NCI-H2081 treated with DMSO at 0.1 percent for 48 hours (cell line): ENCODE data around the gene ZNF662.
"Not testable (repeated sequence)": the region's sequence is repeated elsewhere in the genome, so short reads cannot be mapped to it uniquely, and the experiment has no call there.

ENCODE experiments used
- DNase-seq: peaks from one replicate; lab custom pipeline; 2025; lab: John Stamatoyannopoulos, UW

Gene ZNF662

DNA sequence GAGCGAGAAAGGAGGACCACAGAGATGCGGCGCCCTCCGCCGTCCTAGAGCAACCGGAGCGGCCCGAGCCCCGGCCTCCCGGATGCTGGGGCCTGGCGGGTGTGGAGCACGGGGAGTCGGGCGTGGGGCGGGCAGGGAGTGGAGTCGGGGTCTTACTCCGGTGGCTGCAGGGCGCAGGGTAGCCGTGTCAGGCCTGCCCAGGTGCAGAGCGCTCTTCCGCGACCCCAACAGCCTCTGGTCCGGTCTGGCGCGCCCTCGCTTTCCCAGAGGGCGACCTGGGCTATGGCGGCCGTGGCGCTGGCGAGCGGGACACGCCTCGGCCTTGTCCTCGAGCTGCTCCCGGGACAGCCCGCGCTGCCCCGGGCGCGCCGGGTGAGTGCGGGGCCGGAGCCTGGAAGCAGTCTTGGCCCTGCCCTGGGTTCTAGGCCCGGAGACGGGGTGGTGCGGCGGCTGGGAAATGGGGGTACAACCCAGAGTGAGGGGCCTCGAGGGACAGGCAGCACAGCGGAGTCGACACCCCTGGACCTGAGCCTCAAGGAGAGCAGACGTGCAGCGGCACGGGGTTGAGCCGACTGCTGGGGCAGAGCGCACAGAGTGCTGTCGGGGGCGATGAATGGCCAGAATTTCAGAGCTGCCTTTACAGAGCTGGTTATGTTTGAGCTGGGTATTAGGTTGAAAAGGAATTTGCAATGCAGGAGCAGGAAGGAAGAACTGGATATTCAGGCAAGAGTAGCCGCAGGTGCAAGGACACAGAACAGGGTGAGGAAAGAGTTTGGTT, at the start of gene ZNF662:
Gene ZNF662, plus strand, starts transcription at position 73 of the 778 bp plus-strand sequence. CDS start 1,973 bp downstream, outside the sequence.
- DNase-seq: no peak

DNA sequence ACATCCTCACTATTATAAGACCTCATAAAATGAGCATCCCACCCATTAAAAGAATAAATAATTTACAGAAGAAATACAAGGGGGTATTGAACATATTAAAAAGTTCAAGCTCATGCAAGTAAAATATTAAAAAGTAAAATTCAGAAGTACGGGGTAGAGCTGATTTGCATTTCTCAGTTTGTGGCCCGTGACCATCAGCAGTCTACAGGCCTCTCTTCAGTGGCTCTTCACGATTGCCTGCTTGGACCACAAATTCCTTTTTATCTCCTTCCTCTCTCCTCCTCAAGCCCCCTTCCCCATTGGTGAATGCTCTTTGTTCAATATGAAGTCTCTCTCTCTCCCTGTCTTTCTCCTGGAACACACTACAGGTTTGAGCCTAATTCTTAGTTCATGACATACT, 49.4 kb upstream of the ZNF662 start:
- no peak for DNase-seq

DNA sequence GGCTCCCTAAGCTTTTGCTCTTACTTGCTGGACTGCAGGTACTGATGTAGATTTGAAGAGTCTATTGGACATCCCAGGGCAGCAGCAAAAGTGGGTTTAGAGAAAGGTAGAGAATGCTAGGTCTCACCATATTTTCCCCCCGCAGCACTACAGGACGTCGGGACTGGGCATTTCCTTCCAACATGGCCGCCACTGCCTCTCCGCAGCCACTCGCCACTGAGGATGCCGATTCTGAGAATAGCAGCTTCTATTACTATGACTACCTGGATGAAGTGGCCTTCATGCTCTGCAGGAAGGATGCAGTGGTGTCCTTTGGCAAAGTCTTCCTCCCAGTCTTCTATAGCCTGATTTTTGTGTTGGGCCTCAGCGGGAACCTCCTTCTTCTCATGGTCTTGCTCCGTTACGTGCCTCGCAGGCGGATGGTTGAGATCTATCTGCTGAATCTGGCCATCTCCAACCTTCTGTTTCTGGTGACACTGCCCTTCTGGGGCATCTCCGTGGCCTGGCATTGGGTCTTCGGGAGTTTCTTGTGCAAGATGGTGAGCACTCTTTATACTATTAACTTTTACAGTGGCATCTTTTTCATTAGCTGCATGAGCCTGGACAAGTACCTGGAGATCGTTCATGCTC, 41.5 kb upstream of the ZNF662 start:
- DNase-seq: no peak

DNA sequence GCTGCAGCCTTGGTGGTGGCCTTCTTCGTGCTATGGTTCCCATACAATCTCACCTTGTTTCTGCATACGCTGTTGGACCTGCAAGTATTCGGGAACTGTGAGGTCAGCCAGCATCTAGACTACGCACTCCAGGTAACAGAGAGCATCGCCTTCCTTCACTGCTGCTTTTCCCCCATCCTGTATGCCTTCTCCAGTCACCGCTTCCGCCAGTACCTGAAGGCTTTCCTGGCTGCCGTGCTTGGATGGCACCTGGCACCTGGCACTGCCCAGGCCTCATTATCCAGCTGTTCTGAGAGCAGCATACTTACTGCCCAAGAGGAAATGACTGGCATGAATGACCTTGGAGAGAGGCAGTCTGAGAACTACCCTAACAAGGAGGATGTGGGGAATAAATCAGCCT, 40.7 kb upstream of the ZNF662 start:
- DNase-seq: no peak

DNA sequence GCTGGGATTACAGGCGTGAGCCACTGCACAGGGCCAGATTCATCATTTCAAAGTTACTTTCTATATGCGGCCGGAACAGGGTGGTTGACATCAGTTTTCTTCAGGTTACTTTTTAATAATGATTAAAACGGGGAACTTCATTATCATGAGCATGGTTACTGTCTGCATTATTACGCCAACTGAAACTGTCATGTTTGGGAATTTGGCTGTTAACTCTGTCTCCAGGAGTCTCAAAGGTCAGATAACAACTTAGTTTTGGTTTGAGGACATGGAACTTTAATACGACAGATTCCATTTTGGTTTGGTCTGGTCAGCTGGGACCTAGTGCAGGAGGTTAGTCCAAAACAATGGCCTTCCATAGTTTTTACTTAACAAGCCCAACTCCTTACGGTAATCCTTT, 38.8 kb upstream of the ZNF662 start:
- DNase-seq: no peak

DNA sequence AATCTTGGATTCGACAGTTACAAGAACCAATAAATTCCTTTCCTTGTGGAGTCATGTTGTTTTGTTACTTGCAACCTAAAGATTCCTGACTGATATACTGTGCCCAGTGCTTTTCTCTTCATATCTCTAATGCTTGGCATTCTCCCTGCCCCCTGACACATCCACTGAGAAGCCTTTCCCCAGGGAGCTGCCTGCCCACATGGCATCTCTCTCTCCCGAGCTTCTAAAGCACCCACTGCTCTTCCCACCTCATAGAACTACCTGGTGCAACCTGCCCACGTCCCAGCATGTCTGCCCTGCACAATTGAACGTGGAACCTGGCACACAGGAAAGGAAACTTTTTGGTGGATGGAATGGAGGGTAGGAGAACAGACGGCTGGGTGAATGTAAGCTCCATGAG, 37.1 kb upstream of the ZNF662 start:
- no peak for DNase-seq

DNA sequence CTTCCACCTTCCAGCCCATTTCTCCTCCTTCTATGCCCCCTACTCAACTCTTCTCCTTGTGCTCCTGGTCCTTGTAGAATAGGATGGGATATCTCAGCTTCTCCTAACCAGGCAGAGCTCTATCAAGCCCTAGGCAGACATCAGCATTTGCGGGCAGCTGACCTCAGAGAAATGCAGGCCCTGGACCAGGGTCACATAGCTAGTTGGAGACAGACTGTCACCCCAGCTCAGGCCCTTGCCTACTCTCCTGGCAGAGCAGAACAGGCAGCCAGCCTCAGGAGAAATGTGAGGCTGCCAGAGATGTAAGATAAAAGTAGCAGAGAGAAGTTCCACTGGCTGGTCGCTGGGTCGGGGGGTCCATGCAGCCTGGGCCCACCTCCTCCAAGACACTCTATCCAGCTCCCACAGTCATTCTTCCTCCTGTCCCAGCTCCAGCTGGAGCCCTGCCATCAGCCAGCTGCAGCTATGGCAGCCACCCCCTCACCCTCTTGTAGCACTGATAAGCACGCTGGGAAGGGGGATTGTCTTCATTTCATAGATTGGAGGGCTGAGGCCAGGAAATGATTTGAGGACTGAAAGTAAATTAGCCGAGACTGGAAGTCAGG, 34.2 kb upstream of the ZNF662 start:
- DNase-seq: no peak

DNA sequence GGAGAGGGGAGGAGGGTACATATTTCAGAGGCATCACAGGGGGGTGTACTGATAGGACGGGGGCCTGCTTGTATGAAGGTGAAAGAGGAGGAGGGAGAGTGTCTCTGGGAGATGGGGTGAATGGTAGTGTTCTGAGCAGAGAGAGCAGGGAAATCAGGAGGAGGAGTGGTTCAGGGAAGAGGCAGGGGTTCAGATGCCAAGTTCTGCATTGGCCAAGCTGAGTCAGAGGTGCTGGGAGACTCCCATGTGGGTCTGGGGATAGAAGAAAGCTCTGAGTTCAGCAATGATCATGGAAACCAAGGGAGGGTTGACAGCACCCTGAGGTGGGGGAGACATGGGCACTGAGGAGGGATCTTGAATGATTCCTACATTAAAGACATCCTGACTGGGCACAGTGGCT, 33.2 kb upstream of the ZNF662 start:
- no peak for DNase-seq

DNA sequence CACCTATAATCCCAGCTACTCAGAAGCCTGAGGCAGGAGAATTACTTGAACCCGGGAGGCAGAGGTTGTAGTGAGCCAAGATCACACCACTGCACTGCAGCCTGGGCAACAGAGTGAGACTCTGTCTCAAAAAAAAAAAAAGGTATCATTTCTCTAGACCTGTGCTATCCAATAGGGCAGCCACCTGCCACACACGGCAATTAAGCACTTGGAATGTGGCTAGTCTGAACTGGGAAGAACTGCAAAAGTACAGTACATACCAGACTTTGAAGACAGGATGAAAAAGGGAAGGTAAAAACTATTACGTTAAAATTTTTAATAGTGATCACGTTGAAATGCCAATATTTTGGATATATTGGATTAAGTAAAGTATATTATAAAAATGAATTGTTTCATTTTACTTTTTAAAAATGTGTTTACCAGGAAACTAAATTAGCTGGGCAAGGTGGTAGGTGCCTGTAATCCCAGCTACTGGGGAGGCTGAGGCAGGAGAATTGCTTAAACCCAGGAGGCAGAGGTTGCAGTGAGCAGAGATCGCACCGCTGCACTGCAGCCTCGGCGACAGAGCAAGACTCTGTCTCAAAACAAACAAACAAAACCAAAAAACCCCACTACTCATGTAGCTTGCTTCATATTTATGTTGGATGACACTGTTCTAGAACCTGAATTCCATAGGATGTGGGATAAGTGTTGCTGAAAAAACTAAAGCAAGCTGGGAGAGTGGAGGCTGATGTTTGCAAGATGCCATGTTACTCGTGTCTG, 32.5 kb upstream of the ZNF662 start:
- no peak for DNase-seq

DNA sequence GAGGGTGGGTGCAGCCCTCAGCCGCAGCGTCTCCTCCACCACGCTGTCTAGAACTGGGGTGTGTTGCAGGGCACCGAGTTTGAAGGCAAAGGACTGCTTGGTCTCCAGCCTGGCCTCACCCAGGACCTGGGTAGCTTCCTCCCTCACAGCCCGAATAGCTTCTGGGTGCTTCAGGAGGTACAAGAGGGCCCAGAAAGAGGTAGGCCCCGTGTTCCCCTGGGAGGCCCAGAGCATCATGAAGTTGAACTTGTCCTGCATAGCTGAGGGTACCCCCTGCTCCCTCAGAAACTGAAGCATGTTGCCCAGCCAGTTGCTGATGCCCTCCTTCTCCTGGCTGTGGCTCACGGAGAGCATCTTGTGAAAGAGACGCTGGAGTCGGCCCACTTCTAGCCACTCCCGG, 31.2 kb upstream of the ZNF662 start:
- no peak for DNase-seq

DNA sequence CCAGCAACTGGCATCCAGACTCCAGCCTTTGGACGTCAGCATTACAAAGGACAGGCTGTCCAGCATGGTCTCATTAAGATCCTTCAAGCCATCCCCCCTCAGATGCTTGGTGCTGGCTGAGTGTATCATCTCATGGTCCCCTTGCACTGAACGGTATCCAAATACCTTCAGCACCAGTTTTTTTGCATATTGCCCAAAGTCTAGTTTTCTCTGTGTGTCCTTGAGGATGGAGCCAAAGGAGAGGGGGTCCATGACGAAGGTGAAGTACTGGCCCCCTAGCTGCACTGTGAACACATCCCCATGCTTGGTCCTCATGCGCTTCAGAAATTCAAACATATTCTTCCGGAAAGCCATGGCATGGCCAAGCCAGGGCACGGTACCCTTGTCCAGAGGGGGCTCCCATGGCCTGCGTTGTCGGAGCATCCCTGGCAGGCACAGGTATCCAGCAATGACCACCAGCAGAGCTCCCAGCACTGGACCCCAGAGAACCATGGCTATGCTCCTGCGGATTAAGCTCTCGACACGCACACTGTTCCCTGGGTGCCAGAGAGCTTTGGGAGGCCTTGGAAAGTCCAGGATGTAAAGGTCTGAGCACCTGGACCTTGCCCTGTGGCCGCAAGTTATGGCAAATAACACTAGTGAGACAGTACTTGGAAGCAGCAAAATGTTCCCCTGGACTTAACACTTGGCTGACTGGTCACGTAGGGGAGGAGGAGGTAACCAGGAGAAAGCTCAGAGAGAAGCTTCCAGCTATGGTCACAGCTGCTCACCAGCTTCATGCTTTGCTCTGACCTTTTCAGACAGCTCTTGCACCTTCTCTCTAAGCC, 30.4 kb upstream of the ZNF662 start, which contains the start of gene CYP8B1:
Gene CYP8B1, minus strand, starts transcription at position 555 of the 827 bp plus-strand sequence. Its CDS starts 63 bp downstream, at position 492.
- DNase-seq: no peak

DNA sequence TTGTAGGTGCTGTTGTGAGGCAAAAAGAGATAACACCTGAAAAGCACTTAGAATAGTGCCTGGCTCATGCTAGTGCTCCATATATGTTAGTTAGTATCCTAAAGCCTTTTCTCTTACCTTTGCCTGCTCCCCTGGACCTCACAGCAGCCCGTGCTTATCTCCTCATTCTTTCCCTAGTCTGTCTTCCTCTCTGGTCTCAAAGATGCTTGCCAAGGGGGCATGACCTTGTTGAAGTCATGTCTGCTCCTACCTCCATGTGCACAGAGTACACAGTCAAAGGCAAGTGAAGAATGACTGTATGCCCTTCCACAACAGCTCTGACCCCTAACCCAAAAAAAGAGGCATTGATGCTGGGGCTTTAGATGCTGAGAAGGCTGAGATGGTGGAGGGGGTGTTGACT, 29.5 kb upstream of the ZNF662 start:
- DNase-seq: no peak

DNA sequence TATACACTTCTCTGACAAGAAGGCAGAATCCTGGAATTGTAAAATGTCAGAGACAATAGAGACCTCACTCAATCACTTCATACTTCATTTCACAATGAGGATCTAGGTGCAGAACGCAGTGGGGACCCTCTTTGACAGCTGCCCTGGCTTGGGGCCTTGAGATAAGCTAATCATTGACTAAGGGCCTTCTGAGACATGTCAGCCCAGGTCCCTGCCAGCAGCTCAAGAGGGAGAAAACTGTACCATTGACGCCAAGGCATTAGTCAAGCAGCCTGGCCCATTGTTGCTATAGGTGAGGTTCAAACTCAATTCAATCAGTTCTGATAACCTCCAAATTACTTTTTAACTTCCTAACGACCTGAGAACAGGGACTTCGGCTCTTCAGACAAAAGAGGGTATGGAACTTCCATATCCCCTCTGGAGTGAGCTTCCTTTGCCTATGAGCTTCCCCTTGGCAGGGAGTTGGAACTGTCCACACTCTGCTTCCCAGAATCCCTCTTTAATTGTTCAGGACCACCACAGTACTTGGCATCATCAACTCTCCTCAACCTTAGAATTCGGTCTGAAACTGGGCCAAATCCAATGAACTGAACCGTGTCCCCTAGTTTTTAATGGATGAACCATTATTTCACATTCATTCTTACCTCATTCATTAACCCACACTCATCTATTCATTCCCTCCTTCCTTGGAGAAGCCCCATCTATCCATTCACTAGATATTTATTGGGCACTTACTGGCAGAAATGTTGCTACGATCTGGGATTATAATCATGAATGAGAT, 28.8 kb upstream of the ZNF662 start:
- no peak for DNase-seq

DNA sequence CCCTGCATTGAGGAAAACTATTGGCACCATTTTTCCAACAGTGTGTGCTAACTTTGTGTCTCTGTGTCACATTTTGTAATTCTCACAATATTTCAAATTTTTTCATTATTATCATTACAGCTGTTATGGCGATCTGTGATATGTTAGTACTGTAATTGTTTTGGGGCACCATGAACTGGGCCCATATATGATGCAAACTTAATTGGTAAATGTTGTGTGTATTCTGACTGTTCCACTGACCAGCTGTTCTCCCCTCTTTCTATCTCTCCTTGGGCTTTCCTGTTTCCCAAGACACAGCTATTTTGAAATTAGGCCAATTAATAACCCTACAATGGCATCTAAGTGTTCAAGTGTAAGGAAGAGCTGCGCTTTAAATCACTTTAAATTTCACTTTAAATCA, 28.1 kb upstream of the ZNF662 start:
- no peak for DNase-seq

DNA sequence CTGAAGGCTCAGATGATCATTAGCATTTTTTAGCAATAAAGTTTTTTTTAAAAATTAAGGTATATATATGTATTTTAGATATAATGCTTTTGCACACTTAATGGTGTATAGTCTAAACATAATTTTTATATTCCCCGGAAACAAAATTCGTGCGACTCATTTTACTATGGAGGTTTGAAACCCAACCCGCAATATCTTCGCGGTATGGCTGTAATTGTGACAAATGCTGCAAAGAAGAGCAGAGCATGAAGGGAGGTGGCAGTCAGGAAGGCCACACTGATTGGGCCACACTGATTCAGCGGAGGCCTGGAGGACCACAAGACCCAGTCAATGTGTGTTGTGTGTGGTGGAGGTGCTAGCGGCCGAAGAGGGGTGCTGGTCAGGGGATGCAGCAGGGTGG, 25.8 kb upstream of the ZNF662 start:
- DNase-seq: no peak

DNA sequence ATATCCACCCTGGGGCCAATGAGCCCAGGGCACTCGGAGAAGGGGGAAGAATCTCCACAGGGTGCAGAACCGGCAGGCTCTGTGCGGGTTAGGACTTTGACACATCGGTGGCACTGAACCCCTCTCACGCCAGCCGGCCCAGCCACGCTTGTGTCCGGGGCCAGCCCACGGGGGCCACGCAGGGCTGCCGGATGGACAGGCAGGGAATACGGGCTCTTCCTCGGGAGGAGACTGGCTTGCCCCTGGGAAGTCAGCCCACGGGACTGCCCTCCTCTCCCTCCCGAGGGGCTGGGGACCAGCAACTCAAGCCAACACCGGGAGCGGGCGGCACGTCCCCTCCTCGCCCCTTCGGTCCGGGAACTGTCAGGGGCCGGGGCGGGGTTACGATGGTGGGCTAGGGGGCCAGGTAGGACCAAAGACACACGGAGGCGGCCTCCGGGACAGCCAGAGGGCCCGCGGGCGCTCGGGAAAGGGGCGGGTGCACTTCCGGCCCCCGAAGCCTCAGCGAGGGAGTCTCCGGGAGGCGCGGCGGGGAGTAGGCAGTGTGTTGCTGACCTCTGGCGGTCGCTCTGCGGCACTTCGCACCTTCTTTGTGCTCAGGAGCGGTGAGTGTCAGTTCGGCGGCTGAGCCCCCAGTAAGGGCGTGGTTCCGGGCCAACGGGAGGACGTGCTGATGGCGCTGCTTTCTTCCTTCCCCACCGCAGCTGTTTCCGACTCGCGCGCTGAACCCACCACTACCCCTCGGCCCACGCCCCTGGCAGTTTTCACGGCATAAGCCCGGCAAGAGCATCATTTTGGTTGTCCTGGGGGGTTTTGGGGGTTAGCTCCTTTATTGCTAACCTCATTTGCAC, 25.1 kb upstream of the ZNF662 start:
- DNase-seq: no peak

DNA sequence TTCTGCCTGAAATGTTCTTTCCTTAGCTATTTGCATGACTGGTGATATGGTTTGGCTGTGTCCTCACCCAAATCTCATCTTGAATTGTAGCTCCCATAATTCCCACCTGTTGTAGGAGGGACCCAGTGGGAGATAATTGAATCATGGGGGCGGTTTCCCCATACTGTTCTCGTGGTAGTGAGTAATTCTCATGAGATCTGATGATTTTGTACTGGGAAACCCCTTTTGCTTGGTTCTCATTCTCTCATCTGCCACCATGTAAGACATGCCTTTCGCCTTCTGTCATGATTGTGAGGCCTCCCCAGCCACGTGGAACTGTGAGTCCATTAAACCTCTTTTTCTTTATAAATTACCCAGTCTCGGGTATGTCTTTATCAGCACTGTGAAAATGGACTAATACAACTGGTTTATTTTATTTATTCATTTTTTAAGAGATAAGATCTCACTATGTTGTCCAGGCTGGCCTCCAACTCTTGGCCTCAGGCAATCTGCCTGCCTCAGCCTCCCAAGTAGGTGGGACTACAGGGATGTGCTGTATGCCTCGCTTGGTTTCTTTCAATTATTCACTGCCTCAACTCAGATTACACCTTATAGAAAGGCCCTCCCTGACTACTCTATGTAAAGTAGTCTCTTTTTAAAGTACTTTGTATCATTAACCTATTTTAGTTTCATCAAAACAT, 22.6 kb upstream of the ZNF662 start:
- DNase-seq: not testable (repeated sequence)

DNA sequence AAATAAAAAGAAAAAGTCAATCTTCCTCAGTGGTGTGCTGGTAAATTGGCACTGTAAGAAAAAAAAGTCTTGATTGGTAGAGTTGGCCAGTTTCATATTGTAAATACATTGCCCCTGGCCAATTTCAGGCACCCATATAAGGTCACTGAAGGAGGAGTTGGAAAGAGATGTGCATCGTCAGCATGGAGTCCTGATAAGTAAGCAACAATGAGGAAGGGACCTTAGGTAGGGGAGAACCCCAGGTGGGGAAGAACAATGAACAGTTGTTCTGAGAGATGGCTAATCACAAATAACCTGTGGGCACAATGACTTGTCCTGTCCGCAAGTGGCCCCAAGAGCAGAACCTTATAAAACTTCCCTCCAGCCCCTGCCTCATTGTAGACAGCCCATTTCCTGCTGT, 21.6 kb upstream of the ZNF662 start:
- DNase-seq: no peak

DNA sequence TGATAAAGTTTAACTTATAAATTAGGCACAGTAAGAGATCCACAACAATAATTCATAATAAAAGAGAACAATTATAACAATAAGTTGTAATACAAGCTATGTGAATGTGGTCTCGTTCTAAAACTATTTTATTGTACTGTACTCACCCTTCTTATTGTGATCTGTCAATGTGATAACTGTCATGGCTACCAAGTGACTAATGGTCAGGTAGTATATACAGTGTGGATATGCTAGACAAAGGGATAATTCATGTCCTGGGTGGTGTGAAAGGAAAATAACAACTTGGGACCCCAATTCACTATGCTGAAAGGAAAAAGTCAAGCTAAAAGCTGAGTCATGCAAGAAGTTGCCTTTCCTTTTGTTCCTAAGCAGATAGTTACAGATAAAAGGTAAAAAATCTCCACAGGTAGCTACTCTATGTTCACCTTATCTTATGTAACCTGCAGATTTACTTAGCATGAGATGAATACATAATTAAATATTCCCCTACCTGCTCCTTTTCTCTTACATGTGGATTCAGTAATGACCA, 19.6 kb upstream of the ZNF662 start:
- no peak for DNase-seq
